GM18526 (cell line): ENCODE measurements around the gene TRAPPC10.

ENCODE experiments used
- POLR2A ChIP-seq: IDR thresholded peaks from 3 replicates; pipeline ENCODE4 v1.6.1; 2011; ENCODE audit not compliant: insufficient read length; ENCODE audit errors: extremely low read depth

The TRAPPC10 gene

DNA sequence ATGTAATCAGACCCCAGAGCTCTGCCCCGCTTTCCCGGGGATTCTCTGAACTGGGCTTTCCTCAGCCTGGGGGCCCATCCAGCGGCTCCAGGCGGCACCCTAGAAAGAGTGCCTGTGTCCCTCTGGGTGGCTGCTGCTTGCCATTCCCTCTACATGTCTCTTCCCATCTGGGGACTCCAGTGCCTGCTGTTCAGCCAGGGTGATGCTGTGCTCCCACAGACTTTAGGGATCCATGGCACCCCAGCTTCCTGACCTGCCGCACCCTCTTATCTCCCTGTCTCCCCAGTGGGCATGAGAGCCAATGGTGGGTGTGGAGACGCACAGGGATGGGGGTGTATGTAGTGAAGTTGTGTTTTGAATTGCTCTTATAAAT, 16.2 kb downstream of the TRAPPC10 start:
- TF ChIP-seq POLR2A, result no peak

DNA sequence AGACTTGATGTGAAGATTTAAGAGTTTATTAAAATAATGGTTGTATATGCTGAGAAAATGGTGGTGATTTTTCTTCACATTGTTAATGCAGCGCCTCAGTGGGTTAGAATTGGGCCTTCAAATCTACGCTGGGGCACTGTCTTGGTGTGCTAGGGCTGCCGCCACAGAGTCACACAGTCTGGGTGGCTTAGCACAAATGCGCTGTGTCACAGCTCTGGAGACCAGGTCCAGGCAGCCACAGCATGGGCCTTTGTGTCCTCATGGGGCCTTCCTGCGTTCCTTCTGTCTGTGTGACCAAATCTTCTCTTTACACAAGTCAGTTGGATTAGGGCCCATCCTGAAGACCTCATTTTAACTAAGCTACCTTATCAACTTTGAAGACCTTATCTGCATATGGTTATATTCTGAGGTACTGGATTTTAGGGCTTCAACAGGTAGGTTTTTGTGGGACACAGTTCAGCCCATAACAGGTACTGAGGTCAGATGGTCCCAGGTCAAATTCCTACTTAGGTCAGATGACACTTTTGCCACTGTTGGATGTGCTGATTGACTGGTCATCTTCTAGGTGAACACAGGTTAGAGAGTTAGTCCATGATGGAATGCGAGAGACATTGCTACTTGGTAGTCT, 17.5 kb downstream of the TRAPPC10 start:
- no peak for TF ChIP-seq POLR2A

DNA sequence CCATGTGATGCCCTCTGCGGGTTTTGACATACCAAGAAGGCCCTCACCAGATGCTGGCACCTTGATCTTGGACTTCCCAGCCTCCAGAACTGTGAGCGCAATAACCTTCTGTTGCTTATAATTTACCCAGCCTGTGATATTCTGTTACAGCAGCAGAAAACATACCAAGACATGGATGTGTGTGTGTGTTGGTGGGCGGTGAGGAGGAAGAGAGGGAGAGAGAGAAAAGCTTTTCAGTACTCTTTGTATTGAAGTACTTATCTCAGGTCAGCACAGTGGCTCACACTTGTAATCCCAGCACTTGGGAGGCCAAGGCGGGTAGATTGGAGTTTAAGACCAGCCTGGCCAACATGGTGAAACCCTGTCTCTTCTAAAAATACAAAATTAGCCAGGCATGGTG, 23.1 kb downstream of the TRAPPC10 start:
- TF ChIP-seq POLR2A, result no peak

DNA sequence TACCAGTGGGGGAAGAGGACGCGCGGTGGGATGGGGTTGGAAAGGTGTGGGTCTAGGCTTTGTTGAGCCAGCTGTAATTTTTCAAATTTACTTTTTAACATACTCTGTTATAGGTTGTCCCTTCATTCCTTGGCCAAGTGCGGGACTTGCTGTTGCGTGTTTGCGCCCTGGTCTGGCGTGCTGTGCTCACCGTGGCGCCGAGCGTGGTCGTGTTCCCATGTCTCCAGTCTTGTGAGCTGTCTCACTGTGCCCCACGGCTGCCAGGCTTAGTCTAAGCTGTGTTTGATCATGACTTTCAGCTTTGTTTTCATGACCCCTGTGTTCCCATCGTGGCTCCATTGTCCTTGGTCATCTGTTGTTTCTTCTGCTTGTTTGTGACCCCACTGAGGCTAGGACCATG, 26.0 kb downstream of the TRAPPC10 start:
- no peak for TF ChIP-seq POLR2A

DNA sequence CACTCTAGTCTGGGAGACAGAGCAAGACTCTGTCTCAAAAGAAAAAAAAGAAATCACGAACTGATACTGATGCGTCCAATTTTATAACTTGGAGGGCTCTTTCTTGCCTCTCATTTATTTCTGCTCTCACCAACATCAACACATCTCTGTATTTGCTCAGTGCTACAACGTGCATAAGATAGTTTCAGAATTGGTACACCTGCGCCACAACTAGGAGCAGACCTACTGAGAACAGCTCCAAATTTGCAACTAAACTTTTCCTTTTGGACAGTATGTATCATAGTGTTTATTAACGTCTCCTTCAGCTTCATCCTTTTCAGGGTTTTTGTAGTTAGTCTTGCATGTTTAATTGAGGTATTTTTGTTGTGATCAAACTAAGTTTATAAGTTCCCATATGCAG, 27.7 kb downstream of the TRAPPC10 start:
- no peak for TF ChIP-seq POLR2A

DNA sequence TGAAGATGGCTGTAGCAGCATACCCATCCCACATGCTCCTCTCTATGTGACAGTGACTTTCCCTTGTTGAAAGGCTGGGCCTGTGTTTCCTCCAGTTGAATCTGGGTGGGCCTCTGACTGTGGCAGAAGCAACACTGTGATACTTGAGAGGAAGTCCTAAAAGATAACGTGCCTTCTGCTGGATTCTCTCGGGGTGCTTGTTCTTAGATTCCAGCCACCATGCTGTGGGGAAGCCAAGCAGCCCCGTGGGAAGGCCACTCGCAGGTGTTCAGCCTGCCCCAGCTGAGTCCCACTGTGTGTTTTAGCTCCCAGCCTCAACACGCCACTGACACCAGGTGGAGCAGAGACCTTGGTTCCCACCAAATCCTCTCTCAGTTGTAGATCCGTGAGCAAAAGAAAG, 31.5 kb downstream of the TRAPPC10 start:
- no peak for TF ChIP-seq POLR2A

DNA sequence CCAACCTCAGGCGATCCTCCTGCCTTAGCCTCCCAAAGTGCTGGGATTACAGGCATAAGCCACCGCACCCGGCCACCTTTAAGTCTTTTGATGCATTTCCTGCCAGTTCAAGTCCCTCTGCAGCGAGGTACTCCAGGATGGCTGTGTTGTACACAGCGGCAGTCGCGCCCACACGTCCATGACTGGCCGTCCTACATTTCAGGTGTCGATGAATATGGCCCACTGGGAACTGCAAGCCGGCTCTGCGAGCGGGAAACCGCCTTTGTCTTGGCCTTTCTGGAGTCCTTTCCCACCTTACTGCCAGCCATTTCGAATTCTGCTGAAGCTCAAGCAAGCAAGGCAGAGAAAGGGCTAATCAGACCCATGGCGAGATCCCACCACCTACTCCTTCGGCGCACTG, 34.6 kb downstream of the TRAPPC10 start:
- no peak for TF ChIP-seq POLR2A

DNA sequence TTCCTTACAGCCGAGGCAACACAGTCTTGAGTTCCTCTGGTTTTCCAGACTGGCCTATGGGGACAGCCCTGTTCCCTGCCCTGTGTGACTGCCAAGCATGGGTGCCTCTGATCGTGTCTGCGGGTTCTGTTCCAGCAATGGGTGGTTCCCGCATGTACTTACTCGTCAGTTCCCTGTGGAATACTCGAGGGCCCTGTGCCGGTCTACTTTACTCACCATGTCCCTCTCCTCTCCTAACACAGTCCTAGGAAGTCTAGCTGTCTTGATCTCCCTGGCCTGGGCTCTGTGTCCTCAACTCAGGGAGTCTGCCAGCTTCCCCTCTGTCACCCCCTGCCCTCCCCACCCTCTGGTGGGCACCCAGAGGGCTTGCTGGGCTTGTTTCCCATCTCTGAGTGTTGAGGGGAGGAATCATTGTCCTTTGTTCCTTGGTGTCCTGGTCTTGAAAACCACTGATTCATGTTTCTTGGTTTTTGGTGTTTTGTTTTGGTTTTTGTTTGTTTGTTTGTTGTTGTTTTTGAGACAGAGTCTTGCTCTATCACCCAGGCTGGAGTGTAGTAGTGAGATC, 36.0 kb downstream of the TRAPPC10 start:
- TF ChIP-seq POLR2A, result no peak

DNA sequence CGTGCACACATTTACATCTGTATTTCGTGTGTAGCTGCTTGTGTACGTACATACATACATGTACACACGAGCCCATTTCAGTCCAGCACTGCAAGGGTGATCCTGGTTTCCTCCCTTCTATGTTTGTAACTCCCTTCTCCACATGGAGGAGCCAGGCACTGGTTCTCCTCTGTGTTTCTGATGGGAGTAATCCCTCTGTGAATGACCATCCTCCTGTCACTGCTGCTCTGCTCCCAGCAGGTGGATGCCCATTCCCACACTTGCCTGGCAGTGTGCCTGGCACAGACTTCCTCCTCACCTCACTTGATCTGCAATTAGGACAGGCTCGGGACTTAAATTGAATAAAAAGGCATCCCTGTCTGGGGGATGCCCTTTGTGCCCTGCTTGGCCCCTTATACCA, 37.1 kb downstream of the TRAPPC10 start:
- TF ChIP-seq POLR2A, result no peak

DNA sequence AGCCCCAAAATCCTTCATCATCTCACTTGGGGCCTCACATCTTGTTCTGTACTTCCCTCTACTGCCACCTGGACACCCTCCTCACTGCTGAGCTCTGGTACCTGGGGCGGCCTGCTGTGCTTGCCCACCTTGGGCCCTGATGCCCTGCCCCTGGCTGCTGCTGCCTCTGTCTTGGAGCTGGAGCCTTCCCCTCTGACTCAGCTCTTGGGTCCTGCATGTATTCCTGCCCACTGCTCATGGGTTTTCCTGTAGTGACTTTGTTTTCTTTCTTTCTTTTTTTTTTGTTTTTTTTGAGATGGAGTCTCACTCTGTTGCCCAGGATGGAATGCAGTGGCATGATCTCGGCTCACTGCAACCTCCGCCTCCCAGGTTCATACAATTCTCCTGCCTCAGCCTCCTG, 37.5 kb downstream of the TRAPPC10 start:
- no peak for TF ChIP-seq POLR2A

DNA sequence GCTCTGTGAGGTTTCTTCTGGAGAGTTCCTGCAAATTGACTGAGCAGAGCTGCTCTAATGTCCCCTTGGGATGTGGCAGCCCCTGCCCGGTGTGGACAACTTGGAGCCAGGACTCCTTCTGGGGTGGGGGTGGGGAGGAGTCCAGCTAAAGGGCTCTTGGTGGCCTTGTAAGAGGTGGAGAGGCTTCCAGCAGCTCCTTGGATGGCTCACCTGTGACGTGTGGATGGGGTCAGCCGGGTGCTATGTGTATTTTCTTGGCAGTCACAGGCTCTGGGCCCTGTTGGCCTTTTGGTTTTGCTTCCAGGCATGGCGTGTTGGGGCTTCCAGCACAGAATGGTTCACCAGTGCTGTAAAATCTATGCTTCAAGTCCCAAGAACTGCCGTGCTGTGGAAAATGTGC, 38.2 kb downstream of the TRAPPC10 start:
- TF ChIP-seq POLR2A, result no peak

DNA sequence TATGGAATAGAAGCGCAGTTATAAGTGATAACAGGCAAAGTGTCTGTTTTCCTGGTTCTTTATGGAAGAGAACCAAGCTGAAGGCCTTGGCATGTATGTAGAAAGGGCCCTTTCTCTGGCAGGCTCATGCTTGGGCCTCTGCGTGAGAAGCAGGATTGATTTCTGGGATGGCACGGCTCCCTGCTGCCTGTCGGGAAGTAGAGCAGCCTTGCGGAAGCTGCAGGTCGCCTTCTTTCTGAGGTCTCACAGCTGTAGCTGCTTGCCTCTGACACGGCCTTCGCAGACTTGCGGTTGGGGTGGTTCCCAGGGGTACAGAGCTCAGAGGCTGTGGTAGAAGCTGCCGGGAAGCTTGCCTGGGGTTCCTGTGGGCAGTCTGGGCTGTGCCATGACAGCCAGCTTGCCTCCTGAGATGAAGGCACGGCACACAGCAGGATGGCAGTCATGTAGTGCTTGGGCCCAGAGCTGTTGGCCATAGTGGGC, 39.4 kb downstream of the TRAPPC10 start:
- TF ChIP-seq POLR2A, result no peak

DNA sequence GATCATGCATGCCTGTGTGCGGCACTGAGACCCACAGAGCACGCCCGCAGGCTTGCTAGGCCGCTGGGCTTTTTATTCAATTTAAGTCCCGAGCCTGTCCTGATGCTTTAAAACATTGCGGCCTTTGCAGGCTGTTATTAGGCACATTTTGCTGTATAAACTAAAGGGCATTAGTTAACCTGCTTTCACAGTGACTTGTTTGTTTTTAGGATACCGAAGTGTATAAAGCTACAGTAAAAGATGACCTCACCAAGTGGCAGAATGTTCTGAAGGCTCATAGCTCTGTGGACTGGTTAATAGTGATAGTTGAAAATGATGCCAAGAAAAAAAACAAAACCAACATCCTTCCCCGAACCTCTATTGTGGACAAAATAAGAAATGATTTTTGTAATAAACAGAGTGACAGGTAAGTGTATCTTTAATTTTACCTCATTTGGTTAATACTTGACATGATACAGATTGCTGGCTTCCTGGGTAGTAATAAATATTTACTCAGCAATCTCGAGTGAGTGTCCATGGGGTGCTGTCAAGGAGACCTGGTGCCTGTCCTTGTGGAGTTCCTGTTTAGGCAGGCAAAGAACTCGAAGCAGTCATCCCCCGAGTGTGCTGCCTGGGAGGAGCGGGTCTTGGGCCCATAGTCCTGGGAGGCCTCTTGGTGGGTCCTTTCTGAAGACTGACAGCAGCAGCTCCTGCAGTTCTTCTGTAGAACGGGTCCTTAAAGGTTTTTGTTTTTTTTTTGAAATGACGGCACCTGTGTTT, 40.1 kb downstream of the TRAPPC10 start:
- no peak for TF ChIP-seq POLR2A

DNA sequence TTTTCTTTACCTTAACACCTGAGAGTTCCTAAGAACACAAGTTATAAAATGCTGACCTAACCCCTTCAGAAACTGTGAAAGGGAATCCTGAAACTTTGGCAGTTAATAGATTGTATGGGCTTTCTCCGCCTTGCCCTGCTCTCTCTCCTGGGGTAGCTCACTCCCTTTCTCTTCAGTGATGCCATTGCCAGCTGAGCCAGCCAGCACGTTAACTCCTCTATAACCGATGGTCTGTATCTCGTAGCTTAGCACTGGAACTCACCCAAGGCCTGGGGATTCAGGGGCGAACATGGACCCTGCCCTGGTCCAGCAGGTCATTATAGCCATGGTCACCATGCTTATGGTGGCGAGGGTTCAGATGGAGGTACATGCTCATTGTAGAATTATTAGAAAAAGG, 40.7 kb downstream of the TRAPPC10 start:
- no peak for TF ChIP-seq POLR2A

DNA sequence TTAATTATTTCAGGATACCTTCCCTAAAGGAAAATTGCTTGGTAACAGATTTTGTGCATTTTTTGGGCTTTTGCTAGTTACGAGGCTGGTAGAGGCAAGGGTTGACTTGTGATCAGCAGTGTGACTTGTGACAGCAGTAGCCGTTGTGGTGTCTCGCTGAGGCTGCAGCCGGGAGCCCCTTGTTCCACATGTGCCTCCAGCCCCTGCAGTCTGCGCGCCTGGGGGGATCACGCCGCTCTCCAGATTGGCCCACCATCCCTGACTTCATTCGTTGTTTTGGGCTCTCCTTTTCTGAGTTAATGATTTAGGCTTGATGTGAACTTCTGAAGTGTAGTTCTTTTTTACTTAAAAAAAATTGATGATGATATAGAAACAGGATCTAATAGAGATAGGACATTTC, 41.5 kb downstream of the TRAPPC10 start:
- no peak for TF ChIP-seq POLR2A

DNA sequence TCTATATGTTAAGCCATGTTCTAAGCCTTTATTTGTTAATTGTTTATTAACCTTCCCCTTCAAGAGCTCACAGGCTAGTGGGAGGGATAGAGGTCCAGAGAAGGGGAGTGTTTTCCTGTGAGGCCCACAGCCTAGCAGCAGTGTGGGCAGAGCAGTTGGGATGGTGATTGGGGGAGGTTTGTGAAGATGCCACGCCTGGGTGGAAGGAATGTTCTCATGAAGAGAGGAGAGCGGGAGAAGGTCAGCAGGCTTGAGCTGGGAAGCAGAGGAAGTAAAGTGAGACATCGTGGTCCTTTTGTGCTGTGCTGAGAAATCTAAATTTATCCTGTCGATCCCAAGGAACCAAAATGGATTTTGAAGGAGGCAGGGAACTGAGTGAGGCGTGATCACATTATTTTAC, 42.6 kb downstream of the TRAPPC10 start:
- TF ChIP-seq POLR2A, result no peak
